Activated CD4-positive, alpha-beta T cell treated with anti-CD3 and anti-CD28 coated beads for 24 hours (primary cell): Measurements from ENCODE around the gene CTNNA3.

Experiments used
- DNase-seq, 2 donors: peaks; one replicate each; pipeline ENCODE4 v3.0.0-alpha.2; 2020; ENCODE audit warnings: low read depth in 2 of 2

CTNNA3 gene

DNA sequence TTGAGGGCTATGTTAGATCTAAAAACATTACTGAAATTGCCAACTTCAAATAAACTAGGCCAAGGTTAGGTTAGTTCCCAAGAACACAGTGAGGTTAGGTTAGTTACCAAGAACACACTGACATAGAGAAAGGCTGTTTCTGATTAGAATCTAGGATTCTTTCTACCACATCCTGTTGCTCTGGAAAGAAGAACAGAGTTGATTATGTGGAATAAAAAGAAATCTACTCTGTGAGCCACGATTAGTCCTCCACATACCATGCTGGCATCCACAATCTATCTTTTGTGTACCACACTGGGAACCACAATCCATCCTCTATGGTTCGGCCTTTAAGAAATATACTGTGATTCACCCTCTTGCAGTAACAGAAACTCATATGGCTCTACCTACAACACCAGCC is 678.8 kb downstream of the CTNNA3 start:
- no peak for DNase-seq

DNA sequence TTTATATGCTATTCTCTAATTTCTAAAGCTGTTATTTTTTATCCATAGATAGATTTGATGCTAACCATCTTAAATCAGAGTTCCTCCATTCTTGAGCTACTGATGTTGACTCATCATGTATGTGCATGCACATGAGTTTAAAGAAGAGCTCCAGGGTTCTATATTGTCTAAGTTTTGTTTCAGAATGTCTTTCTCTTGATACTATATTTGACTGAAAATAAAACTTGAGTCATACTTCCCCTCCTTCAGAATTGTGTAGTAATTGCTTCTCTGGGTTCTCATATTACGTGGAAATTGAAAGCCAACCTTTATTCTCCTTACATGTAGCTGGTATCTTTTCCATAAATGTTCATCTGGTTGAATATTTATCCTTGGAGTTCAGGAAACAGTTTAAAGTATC is 680.8 kb downstream of the CTNNA3 start:
- DNase-seq: no peak

DNA sequence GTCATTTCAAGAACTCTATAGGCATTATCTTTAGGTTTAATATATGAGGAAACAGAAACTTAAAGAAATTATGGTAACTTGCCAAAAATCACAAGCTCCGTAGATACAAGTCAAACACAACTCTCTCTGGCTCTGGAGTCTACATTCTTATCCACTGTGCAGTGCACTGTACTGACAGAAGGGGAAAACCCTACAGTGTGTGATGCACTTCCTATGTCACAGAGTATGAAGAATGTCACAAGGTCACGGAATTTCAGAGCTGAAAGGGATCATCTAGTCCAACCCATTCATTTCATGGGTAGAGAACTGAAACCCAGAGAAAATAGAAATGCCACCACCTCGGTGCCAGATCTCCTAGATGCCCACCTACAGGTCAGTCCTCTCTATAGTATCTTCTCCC is 684.0 kb downstream of the CTNNA3 start:
- no peak for DNase-seq

DNA sequence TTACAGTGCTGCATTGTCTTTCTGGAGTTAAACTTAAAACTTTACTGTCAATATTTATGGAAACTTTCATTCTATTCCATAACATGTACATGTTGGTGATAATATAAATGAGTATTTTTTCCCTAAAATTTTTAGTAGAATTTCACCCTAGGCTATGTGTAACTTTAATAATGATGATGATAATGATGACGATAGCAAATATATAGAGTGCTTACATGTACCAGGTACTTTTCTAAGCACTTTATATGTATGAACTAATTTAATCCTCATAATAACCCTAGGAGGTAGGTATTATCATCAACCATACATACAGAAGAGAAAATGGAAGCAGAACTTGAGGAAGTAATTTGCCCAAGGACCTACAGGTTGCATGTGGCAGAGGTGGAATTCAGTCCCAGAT is 684.5 kb downstream of the CTNNA3 start:
- DNase-seq: no peak

DNA sequence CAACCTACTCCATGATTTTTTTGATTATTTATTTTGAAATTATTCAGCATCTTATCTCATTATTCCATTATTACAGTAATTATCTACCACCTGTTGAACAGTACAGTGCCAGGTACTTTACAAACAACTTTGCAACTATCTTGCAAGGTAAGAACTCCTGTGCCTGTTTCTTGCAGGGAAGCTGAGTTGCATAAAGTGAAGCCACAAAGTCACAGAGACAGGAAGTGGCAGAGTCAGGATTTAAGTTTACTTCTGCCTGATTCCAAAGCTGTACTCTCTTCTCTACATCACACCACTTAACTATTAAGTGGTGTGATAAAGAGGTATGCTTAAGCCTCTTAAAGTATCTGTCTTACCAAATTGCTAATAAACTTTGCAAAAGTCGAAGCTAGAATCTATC is 690.0 kb downstream of the CTNNA3 start:
- no peak for DNase-seq

DNA sequence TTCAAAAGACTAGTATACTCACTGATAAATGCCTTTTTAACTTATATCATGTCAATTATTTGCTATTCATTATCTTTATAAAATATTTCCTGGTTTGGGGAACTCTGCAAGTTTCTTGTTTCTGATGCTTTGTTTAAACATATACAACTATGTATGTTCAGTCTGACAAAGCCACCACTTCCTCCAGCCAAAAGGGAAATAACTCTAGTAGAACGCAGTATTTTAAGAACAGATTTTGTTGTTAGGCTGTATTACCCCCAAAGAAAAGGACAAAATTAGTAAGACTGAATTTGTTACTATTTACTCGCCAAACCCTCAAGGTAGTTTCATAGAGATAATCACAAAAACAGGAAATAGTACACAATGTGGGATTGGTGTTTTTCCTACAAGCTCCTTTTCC is 691.3 kb downstream of the CTNNA3 start:
- DNase-seq: no peak

DNA sequence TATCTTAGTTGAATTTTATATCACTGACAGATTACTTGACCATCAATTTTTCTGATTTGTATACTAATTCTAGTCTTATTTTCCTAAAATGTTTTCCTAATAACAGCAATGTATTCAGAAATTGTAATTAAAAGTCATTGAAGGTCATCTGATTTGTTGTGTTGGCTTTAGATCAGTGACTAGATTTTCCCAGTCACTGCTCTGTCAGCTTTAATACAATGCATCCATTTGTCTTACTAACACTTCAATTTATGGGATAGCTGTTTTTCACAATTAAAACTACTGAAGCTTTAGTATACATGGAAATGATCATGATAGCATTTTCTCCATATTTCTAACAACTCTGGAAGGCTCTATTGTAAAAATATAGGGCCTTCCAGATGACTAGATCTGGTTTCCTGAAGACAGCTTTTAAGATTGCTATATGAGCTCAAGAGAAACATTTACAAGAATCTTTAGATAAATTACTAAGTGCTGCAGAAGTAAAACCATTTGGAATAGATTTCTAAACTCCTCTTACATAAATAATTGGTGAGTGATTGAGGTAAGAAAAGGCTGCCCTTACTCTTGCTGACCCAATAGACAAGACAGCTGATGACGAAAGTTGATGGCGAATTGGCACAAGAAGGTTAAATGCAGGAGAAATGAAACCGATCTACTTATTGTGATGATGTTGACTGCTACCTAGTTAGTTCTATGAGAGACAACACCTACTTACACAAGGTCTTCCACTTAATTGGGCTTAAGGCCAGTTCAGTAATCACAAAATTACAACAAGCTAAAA is 696.0 kb downstream of the CTNNA3 start:
- DNase-seq: no peak

DNA sequence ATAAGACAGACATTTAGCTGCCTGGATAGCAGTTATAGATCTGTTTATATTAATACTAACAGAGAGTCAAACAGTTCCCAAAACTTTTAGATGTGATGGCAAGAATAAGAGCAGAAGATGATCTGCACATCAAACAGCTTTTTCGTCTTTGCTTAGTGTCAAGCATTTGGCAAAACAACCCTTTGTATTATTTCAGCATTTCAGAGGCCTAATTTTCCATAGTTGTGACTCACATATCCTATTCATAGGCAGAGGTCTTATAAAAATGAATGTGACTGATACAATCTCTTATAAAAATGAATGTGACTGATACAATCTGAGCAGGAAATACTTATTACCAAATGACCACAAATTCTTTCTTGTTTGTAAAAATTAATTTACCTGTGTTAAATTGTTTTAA is 699.0 kb downstream of the CTNNA3 start:
- DNase-seq: no peak

DNA sequence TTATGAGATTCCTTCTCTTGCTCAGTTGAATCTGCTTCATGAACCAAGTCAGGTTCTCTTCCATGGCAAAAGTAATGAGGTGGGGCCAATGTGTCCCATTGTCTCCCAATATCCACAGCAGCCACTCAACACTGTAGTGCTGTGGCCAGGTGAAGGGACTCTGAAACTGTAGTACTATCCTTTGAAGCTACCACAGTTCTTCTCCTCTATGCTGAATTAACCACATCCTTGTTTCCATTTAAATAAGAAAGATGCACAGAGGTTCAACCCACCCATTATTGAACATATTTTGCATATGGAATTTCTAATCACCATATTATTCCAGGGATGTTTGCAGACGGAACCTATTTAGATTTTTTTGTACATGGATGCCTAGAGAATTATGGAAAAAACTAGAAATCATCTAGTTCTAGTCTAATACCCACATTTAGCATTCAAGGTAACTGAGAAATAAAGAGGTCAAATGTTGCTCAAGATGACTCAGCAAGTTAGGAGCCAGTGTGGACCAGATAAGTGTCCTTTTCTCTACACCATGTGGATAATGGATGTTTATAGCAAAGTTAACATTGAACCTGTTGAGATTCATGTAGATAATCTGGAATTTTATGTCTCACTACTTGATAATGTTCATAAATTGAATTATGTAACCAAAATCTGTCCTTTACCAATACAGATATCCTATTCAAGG is 705.7 kb downstream of the CTNNA3 start:
- DNase-seq: no peak

DNA sequence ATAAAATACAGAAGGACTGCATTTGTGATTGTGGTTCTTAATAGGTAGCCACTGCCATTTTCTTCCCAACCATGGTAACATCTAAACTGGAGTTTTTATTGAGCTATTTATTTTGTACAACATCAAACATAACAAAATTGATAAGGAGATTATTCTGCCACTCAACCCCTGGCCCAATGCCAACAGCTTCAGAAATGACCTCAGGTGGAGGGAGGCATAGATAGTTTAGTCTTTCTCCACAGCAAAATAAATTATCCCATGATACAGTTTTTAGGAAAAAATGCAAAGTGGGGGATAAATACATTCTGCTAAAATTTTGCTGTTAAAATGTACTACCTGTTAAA is 712.5 kb downstream of the CTNNA3 start:
- no peak for DNase-seq

DNA sequence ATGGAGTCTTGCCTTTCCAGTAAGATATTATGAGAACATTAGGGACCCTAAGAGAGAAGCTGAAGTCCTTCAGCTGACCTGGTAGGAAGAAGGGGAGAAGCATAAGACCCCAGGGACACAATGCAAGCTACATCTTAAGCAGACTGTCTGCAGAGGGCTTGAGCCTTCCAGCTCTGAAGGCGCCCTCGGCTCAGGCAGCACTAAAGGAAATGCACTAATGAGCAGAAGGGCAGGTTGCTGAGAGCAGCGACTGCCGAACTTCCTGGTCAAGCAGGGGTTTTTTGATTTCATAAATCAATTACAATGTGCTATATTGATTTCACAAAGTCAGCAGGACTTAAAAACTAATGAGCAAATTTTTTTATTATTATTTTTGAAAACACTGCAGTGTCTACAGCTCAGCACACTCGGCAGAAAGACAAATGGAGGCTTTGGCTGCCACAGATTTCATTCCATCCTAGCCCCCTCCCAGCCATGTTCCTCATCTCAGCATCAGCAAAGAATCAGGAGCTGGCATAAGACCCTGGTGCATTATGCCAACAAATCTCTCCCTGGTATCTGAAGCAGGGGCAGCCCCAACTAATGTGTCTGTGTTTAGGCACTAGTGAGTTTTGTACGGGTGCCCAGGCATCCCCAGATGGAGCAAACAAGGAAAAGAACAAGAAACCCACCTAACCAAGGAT is 713.1 kb downstream of the CTNNA3 start:
- no peak for DNase-seq

DNA sequence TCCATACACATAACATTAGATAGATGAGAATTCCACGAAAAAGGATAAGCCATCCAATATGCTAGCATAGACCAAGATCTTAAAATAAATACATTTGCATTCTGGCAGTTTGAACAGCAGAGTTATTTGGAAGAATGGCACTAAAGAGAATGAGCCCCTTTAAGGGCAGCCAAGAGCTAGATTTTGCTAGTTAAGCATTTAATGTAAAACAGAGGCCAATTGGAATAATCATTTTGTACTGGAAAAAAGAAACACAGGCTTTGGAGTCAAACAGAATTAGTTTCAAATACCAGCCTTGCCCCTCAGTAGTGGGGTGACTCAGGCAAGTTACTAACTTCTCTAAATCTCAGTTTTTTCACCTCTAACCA is 714.0 kb downstream of the CTNNA3 start:
- no peak for DNase-seq

DNA sequence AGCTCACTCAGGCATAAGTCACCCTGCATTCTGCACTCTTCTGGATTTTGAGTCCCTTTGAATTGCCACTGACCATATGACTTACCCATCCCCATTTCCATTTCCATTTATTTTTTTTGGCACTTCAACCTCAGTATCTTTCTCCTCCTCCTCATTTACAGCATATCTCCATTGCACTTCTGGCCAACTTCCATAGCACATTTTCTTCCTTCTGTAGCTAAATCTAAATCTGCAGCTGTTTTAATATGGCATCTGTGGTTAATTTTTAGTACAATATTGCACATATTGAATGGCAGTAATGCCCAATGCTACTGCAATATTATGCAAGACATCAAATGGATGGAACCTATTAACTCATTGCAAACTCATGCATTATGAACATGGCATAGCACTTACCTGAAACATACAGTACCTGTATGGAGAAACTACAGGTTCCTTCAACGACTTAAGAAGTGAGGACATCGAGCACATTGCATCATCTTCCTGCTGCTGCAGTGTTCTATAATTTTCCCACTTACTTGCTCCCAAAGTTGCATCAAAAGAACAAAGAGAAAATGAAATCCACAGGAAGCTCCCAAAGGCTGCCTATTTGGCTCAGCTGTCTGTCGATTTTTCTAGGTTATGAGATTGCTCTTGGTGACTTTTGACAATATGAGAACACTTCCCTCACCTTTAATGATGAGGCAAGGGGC is 714.5 kb downstream of the CTNNA3 start:
- no peak for DNase-seq

DNA sequence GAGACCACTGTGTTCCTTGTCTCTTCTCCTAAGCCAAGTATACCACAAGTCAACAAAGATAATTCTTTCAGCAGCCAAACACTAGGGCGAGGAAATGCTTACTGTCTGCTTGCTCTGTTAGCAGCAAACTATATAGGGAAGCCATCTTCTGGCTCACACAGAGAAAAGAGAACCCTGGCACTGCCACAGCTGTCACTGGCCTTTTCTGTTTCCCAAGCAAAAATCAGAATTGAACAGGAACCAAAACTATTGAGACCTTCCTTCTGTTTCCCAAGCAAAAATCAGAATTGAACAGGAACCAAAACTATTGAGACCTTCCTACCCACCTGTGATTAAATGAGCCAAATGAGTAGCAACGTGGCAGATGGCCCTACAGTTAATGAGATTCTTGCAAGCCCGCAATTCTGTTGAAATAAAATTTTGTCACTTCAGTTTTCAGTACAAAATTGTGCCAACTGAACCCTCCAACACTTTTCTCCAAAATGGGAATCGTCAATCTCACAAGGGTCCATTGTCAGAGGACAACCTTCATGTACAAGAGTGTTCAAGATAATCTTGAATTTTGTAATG is 715.7 kb downstream of the CTNNA3 start:
- no peak for DNase-seq

DNA sequence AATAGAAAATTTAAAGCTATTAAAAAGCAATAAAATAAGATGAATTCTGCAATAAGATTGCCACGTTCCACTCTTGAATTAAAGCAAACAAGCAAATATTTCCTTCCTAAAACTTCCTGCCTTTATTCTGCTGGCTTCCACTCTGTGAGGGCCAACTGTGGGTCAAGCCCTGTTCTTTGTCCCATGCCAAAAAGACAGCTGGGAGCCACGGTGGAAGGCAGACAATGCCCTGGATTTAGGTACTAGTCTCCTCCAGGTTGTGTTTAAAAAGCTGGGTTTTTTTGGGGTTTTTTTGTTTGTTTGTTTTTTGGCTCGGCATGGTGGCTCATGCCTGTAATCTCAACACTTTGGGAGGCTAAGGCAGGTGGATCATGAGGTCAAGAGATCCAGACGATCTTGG is 731.0 kb downstream of the CTNNA3 start:
- DNase-seq: no peak

DNA sequence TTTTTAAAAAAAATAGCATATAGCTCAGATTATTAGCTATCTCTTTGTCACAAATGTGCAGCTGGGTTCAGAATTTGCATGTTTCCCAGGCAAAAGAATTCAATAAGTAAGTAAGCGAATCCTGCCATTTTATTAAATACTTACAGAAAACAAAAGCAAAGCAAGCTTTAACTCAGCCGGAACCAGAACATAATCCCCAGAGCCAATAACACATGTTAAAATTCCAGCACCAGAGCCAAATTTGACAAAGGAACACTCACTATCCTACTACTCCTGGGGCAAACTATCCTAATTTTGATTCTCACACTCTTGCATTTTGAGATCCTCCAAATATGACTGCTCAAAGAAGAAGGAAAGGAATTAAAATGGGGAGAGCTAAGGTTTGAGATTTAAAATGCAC is 737.5 kb downstream of the CTNNA3 start:
- no peak for DNase-seq

DNA sequence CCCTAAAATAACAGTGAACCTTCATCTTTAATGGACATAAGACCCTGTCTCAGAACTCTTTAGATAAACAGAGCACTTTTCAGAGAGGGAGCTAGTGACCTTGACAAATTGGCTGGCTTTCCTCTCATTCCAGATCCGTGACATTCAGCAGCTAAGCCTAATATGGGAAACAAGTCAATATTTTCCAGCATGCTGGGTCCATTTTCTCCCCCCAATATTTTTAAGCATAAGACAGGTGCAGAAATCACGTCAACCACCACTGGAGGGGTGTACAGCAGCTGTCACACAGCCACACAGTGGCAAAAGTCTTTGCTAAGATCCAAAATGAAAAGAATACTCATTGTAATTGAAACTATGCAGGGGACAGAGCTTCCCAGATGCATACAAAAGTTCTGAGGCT is 744.1 kb downstream of the CTNNA3 start:
- DNase-seq: no peak

DNA sequence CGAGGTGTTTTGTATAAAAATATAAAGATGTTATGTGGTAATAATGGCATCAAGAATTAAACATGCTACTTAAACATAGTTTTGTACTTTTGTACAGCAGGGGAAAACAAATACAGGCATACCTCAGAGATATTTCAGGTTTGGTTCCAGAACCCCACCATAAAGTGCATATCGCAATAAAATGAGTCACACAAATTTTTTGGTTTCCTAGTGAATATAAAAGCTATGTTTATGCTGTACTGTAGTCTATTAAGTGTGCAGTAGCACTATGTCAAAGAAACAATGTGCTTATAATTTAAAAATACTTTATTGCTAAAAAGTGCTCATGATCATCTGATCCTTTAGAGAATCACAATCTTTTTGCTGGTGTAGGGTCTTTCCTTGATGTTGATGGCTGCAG is 752.4 kb downstream of the CTNNA3 start:
- no peak for DNase-seq

DNA sequence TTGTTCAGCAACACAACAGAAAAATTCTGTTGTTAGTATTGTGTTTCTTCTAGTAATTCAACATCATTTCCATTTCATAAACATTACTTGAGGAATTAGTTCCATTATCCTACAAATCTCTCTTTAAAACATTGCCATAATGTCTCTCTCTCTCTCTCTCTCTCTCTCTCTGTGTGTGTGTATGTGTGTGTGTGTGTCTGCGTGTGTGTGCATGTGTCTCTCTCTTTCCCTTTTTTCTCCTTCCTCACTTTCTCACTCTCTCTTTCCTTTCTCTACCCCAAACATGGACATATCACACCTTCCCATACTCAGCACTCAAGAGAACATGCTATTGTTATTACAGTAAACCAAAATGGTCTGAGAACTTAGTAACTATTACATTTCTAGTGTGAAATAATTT is 753.6 kb downstream of the CTNNA3 start:
- DNase-seq: no peak

DNA sequence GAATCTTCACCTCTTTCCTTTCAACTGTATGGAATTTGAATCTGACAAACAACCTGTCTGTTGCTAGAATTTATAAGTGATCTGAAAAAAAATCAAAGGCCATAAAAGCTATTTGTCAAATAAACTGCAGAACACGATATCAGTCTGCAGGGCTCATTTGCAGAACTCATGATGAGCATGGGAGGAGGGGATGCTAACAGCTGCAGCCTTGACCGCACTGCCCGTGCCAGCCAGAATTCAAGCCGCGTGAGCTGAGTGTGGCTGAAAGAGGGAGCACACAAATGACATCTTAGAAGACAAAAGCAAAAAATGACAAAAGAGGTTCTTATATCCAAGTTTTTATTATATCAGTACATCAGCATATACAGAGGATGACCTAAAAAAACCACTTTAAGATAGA is 754.5 kb downstream of the CTNNA3 start:
- DNase-seq: no peak

DNA sequence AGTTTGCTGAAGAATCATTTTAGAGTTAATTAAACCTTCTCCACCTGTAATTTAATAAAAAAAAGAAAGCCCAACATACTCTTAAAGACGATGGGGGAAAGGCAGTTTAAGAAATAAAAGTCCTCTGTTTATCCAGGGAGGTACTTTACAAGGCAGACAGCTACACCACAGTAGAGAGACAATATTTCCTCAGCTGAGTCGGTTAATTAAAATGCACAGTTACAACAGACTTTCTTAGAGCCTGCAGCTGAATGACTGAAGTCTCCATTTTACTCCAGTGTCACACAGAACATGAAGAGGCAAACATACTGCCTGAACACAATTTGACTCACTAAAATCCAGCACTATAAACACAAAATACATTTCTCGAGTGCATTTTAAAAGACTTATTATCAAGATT is 755.0 kb downstream of the CTNNA3 start:
- DNase-seq: no peak

DNA sequence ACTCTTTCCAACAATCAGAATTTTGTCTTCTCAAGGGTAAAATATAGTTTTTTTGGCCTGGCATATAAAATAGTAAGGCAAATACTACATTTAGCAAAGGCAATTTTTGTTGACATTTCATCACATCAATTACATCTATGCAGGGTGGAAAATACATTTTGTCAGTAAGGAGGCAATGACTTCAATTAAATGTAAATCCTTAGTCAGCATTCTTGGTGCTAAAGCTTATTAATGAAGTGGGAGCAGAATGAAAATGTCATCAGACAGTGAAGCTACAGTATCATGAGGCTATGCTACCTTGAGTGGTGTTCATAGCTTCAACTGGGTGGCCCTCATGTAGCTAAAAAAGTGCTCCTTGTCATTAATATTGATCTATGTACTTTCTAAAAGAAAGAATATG is 761.3 kb downstream of the CTNNA3 start:
- no peak for DNase-seq
